Measurements from ENCODE around the gene TTC38.

TTC38 gene

DNA sequence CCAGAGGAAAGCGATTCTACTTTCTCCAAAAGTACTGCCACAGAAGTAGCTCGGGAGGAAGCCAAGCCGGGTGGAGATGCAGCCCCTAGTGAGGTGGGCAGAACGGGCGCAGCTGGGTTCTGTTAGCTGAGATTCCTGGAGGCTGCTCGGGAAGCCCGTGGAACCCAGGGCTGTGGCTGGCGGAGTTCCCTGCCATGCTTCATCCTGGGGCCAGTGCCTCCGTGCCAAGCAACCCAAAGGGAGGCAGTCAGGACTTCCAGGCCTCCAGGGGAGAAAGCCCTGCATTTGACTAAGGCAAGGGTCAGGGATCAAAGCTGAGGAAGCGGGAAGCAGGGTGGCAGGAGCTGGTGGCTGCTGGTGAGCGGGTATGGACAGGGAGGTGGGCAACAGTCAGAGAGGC is 61.0 kb downstream of the TTC38 start:
- H3K9me3 ChIP-seq (ENCODE audit: control insufficient read depth, insufficient read depth, low read depth, low read length) = no peaks in the 10 kb centered on the region
- H3K4me3 ChIP-seq (ENCODE audit: low read depth, low read length) = no peak overlapping the region
- H3K27ac ChIP-seq (ENCODE audit: extremely low read depth, low read depth, low read length) = no peak overlapping the region
- CTCF ChIA-PET = interaction anchor here (1.6 kb wide), 1 partner anchor 213 kb away, joined by 5 read pairs; no protein-coding TSS in a partner anchor
- H3K4me1 ChIP-seq (ENCODE audit: control insufficient read depth, insufficient read depth, low read length) = no peaks in the 10 kb centered on the region
- H3K36me3 ChIP-seq (ENCODE audit: control insufficient read depth in 2 of 2, insufficient read depth in 1 of 2, low read length in 2 of 2) = peaks cover 72 to 99% of the 10 kb centered on the region in 2 experiments
- TF ChIP-seq, protein P1, sequence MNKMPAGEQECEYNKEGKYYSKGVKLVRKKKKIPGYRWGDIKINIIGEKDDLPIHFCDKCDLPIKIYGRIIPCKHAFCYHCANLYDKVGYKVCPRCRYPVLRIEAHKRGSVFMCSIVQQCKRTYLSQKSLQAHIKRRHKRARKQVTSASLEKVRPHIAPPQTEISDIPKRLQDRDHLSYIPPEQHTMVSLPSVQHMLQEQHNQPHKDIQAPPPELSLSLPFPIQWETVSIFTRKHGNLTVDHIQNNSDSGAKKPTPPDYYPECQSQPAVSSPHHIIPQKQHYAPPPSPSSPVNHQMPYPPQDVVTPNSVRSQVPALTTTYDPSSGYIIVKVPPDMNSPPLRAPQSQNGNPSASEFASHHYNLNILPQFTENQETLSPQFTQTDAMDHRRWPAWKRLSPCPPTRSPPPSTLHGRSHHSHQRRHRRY (tag by site-specific recombination; IDR thresholded peaks at IDR 0.05) = no peak
- TF ChIP-seq ZNF335 (tag by site-specific recombination; conservative IDR thresholded peaks at IDR 0.05) (no peak), KLF9 (tag by site-specific recombination; IDR thresholded peaks at IDR 0.05; ENCODE audit: low read depth) (no peak), ZNF530 (tag by site-specific recombination; IDR thresholded peaks at IDR 0.05; ENCODE audit: low read depth) (no peak), ZNF132 (tag by site-specific recombination; IDR thresholded peaks at IDR 0.05; ENCODE audit: borderline replicate concordance) (no peak), ZNF510 (tag by site-specific recombination; IDR thresholded peaks at IDR 0.05; ENCODE audit: insufficient replicate concordance) (no peak), ZNF416 (tag by site-specific recombination; IDR thresholded peaks at IDR 0.05) (no peak), TRIM28 (IDR thresholded peaks at IDR 0.05; ENCODE audit: borderline replicate concordance, low read length) (no peak), ZNF391 (tag by site-specific recombination; IDR thresholded peaks at IDR 0.05; ENCODE audit: borderline replicate concordance, low read depth) (no peak), ZNF221 (tag by site-specific recombination; IDR thresholded peaks at IDR 0.05; ENCODE audit: borderline replicate concordance) (no peak), KLF1 (tag by site-specific recombination; IDR thresholded peaks at IDR 0.05) (no peak), ZNF169 (tag by site-specific recombination; IDR thresholded peaks at IDR 0.05) (no peak), BCL11A (tag by site-specific recombination; IDR thresholded peaks at IDR 0.05; ENCODE audit: low read depth) (no peak), TCF7L2 (IDR thresholded peaks at IDR 0.05; ENCODE audit: borderline replicate concordance, low read depth, low read length) (no peak), REST (tag by site-specific recombination; IDR thresholded peaks at IDR 0.05) (no peak), YY1 (tag by site-specific recombination; IDR thresholded peaks at IDR 0.05) (no peak), ZBTB48 (tag by site-specific recombination; IDR thresholded peaks at IDR 0.05) (no peak), ZSCAN4 (tag by site-specific recombination; IDR thresholded peaks at IDR 0.05) (no peak)
- TF ChIP-seq, protein P2, sequence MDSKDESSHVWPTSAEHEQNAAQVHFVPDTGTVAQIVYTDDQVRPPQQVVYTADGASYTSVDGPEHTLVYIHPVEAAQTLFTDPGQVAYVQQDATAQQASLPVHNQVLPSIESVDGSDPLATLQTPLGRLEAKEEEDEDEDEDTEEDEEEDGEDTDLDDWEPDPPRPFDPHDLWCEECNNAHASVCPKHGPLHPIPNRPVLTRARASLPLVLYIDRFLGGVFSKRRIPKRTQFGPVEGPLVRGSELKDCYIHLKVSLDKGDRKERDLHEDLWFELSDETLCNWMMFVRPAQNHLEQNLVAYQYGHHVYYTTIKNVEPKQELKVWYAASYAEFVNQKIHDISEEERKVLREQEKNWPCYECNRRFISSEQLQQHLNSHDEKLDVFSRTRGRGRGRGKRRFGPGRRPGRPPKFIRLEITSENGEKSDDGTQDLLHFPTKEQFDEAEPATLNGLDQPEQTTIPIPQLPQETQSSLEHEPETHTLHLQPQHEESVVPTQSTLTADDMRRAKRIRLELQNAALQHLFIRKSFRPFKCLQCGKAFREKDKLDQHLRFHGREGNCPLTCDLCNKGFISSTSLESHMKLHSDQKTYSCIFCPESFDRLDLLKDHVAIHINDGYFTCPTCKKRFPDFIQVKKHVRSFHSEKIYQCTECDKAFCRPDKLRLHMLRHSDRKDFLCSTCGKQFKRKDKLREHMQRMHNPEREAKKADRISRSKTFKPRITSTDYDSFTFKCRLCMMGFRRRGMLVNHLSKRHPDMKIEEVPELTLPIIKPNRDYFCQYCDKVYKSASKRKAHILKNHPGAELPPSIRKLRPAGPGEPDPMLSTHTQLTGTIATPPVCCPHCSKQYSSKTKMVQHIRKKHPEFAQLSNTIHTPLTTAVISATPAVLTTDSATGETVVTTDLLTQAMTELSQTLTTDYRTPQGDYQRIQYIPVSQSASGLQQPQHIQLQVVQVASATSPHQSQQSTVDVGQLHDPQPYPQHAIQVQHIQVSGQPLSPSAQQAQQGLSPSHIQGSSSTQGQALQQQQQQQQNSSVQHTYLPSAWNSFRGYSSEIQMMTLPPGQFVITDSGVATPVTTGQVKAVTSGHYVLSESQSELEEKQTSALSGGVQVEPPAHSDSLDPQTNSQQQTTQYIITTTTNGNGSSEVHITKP (tag by site-specific recombination; IDR thresholded peaks at IDR 0.05) = no peak
- TF ChIP-seq, protein P3, sequence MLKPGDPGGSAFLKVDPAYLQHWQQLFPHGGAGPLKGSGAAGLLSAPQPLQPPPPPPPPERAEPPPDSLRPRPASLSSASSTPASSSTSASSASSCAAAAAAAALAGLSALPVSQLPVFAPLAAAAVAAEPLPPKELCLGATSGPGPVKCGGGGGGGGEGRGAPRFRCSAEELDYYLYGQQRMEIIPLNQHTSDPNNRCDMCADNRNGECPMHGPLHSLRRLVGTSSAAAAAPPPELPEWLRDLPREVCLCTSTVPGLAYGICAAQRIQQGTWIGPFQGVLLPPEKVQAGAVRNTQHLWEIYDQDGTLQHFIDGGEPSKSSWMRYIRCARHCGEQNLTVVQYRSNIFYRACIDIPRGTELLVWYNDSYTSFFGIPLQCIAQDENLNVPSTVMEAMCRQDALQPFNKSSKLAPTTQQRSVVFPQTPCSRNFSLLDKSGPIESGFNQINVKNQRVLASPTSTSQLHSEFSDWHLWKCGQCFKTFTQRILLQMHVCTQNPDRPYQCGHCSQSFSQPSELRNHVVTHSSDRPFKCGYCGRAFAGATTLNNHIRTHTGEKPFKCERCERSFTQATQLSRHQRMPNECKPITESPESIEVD (tag by site-specific recombination; IDR thresholded peaks at IDR 0.05) = no peak
- POLR2A ChIA-PET = no interaction called here
